Naive B cell (primary cell): Measurements from ENCODE around the gene BEX3. TPM values are rescaled to one million over a fixed set of nuclear protein-coding genes. Genes with fewer than 3 reads are reported as not detected.
A peak's percentile ranks its signal among the peaks of the same experiment; 100 is the strongest.
"Not testable (repeated sequence)": the region's sequence is repeated elsewhere in the genome, so short reads cannot be mapped to it uniquely, and the experiment has no call there.

ENCODE experiments used
- ATAC-seq, 2 donors: fragments of 150-1000 bp; cut with Tn5 transposase; 2 replicates each; pipeline ENCODE4 v1.10.0; 2021; ENCODE audit warnings: low read depth in 2 of 2, mild to moderate bottlenecking in 2 of 2, moderate library complexity in 2 of 2
- DNase-seq: peaks from one replicate; pipeline ENCODE4 v3.0.0; 2022
- H3K27ac Mint-ChIP-seq, 6 donors: one replicate each; pipeline ENCODE4 v1.8.0; 2020 to 2022; ENCODE audit warnings: mild to moderate bottlenecking in 6 of 6, mixed read lengths in 6 of 6, moderate library complexity in 5 of 6, inconsistent platforms in 2 of 6
- H3K27me3 Mint-ChIP-seq, 3 donors: one replicate each; pipeline ENCODE4 v1.8.0; 2021 to 2022; ENCODE audit warnings: mixed read lengths in 3 of 3, mild to moderate bottlenecking in 1 of 3
- H3K36me3 Mint-ChIP-seq, 2 donors: one replicate each; pipeline ENCODE4 v1.8.0; 2020 to 2022; ENCODE audit warnings: mixed read lengths in 2 of 2, inconsistent platforms in 1 of 2, mild to moderate bottlenecking in 1 of 2
- H3K4me1 Mint-ChIP-seq, 3 donors: one replicate each; pipeline ENCODE4 v1.8.0; 2020 to 2022; ENCODE audit warnings: mixed read lengths in 3 of 3, inconsistent platforms in 1 of 3, mild to moderate bottlenecking in 1 of 3, moderate library complexity in 1 of 3
- H3K4me3 Mint-ChIP-seq, 8 donors: one replicate each; pipeline ENCODE4 v1.8.0; 2020 to 2022; ENCODE audit warnings: mild to moderate bottlenecking in 8 of 8, mixed read lengths in 8 of 8, moderate library complexity in 8 of 8, inconsistent platforms in 2 of 8
- H3K9me3 Mint-ChIP-seq, 7 donors: one replicate each; pipeline ENCODE4 v1.8.0; 2020 to 2022; ENCODE audit warnings: mixed read lengths in 7 of 7, mild to moderate bottlenecking in 5 of 7, inconsistent platforms in 2 of 7, moderate library complexity in 1 of 7
- polyA plus RNA-seq, 6 donors: library from polyadenylated mRNA; unstranded; fragments of 300-500 nt; fragmentation: Illumina TruSeq; gene quantifications; one replicate each; pipeline ENCODE4 v1.2.3, GENCODE V29; 2021; ENCODE audit warnings: low read depth in 6 of 6

BEX3 gene
- 1 to 10 TPM; 1.9 to 4.0 (median 2.8) TPM for polyA plus RNA-seq

GRCh38 chrX:103376118-103376978 is at the start of gene BEX3:
BEX3 (plus strand) TSS chrX:103376538; CDS start chrX:103377522, 984 bp downstream.
- Mint-ChIP-seq H3K9me3 (peaks cover 0 to 4% (median 0%) of the 10 kb centered on the region in 7 donors), H3K4me1 (peaks cover 4 to 7% (median 6%) of the 10 kb centered on the region in 3 donors), H3K27ac (peak within 1 kb of the TSS in 1 of 6 donors; percentile 15), H3K36me3 (peaks cover 0 to 6% of the 10 kb centered on the region in 2 donors), H3K27me3 (peaks cover 8 to 24% (median 17%) of the 10 kb centered on the region in 3 donors), H3K4me3 (peak within 1 kb of the TSS; percentile 68 to 86 (median 80))
- DNase-seq, result no peak
- peak; percentile 49 to 57 for ATAC-seq

GRCh38 chrX:103329991-103330390 is 46.3 kb upstream of the BEX3 start, which contains the start of gene TCEAL7:
TCEAL7 (plus strand) TSS chrX:103330239; CDS start chrX:103331404, 1,165 bp downstream.
- Mint-ChIP-seq H3K36me3 (no peaks in the 10 kb centered on the region), H3K4me1 (no peaks in the 10 kb centered on the region), H3K27me3 (peaks cover 27 to 61% (median 42%) of the 10 kb centered on the region in 3 donors), H3K9me3 (no peaks in the 10 kb centered on the region), H3K27ac (no peak within 1 kb of the TSS), H3K4me3 (peak within 1 kb of the TSS in 3 of 8 donors; percentile 1 to 45 (median 12))
- DNase-seq (no peak), ATAC-seq (no peak)

- no peaks in the 10 kb centered on the region for H3K9me3 Mint-ChIP-seq
- no peak overlapping the region for H3K27ac Mint-ChIP-seq
- H3K27me3 Mint-ChIP-seq, result peaks cover 30 to 65% (median 40%) of the 10 kb centered on the region in 3 donors
- no peaks in the 10 kb centered on the region for H3K4me1 Mint-ChIP-seq
- no peaks in the 10 kb centered on the region for H3K36me3 Mint-ChIP-seq
- no peak for DNase-seq
- ATAC-seq, result no peak
- peak overlapping the region in 1 of 8 donors; percentile 1 for H3K4me3 Mint-ChIP-seq
These were observed 45.6 kb upstream of the BEX3 start for GRCh38 chrX:103330681-103331288.

- Mint-ChIP-seq H3K4me1 (no peaks in the 10 kb centered on the region), H3K36me3 (no peaks in the 10 kb centered on the region), H3K27ac (no peak overlapping the region), H3K27me3 (peaks cover 0 to 30% (median 8%) of the 10 kb centered on the region in 3 donors), H3K9me3 (no peaks in the 10 kb centered on the region), H3K4me3 (no peak overlapping the region)
- ATAC-seq (no peak), DNase-seq (no peak)
These were observed 37.7 kb upstream of the BEX3 start for GRCh38 chrX:103338663-103339062.

- Mint-ChIP-seq H3K27me3 (peaks cover 5 to 40% (median 7%) of the 10 kb centered on the region in 3 donors), H3K4me3 (no peak overlapping the region), H3K27ac (no peak overlapping the region), H3K4me1 (no peaks in the 10 kb centered on the region), H3K9me3 (no peaks in the 10 kb centered on the region), H3K36me3 (peaks cover 0 to 3% of the 10 kb centered on the region in 2 donors)
- peak in 1 of 2 donors; percentile 28 for ATAC-seq
- DNase-seq, result no peak
These were observed 33.2 kb upstream of the BEX3 start for GRCh38 chrX:103343105-103343504.

GRCh38 chrX:103344606-103345005 is 31.7 kb upstream of the BEX3 start:
- peak overlapping the region in 1 of 6 donors; percentile 23 for H3K27ac Mint-ChIP-seq
- no peak overlapping the region for H3K4me3 Mint-ChIP-seq
- H3K27me3 Mint-ChIP-seq, result peaks cover 8 to 53% (median 12%) of the 10 kb centered on the region in 3 donors
- H3K36me3 Mint-ChIP-seq, result peaks cover 0 to 14% of the 10 kb centered on the region in 2 donors
- H3K9me3 Mint-ChIP-seq, result peaks cover 0 to under 1% (median 0%) of the 10 kb centered on the region in 7 donors
- ATAC-seq (no peak), DNase-seq (no peak)
- no peaks in the 10 kb centered on the region for H3K4me1 Mint-ChIP-seq

- ATAC-seq (no peak), DNase-seq (no peak)
- no peak overlapping the region for H3K27ac Mint-ChIP-seq
- H3K4me3 Mint-ChIP-seq, result no peak overlapping the region
- peaks cover 0 to 14% of the 10 kb centered on the region in 2 donors for H3K36me3 Mint-ChIP-seq
- H3K27me3 Mint-ChIP-seq, result peaks cover 9 to 48% (median 12%) of the 10 kb centered on the region in 3 donors
- H3K4me1 Mint-ChIP-seq, result no peaks in the 10 kb centered on the region
- peaks cover 0 to 2% (median 0%) of the 10 kb centered on the region in 7 donors for H3K9me3 Mint-ChIP-seq
These were observed 28.5 kb upstream of the BEX3 start for GRCh38 chrX:103347682-103348397.

- Mint-ChIP-seq H3K4me1 (peaks cover 6 to 19% (median 16%) of the 10 kb centered on the region in 3 donors), H3K4me3 (peak within 1 kb of the TSS; percentile 76 to 94 (median 88)), H3K27ac (peak within 1 kb of the TSS in 3 of 6 donors; percentile 21 to 71 (median 47)), H3K9me3 (peaks cover 0 to 2% (median 0%) of the 10 kb centered on the region in 7 donors), H3K27me3 (peaks cover 14 to 16% (median 16%) of the 10 kb centered on the region in 3 donors), H3K36me3 (peaks cover 0 to 8% of the 10 kb centered on the region in 2 donors)
- DNase-seq (no peak), ATAC-seq (no peak)
These were observed 20.1 kb upstream of the BEX3 start, which contains the start of gene TCEAL9 for GRCh38 chrX:103356130-103356798. TCEAL9 (plus strand) TSS chrX:103356506; CDS start chrX:103357685, 1,179 bp downstream.

GRCh38 chrX:103356858-103357257 is 19.5 kb upstream of the BEX3 start:
- no peak for ATAC-seq
- Mint-ChIP-seq H3K4me3 (peak overlapping the region; percentile 76 to 94 (median 88)), H3K36me3 (peaks cover 0 to 8% of the 10 kb centered on the region in 2 donors), H3K27me3 (peaks cover 14 to 16% (median 16%) of the 10 kb centered on the region in 3 donors), H3K9me3 (peaks cover 0 to 2% (median 0%) of the 10 kb centered on the region in 7 donors), H3K27ac (no peak overlapping the region), H3K4me1 (peaks cover 6 to 19% (median 16%) of the 10 kb centered on the region in 3 donors)
- DNase-seq, result no peak

- Mint-ChIP-seq H3K36me3 (peaks cover 0 to 8% of the 10 kb centered on the region in 2 donors), H3K27ac (no peak overlapping the region), H3K27me3 (peaks cover 14 to 16% (median 16%) of the 10 kb centered on the region in 3 donors), H3K4me3 (peak overlapping the region in 2 of 8 donors; percentile 7 to 84), H3K4me1 (peaks cover 6 to 19% (median 16%) of the 10 kb centered on the region in 3 donors), H3K9me3 (peaks cover 0 to 2% (median 0%) of the 10 kb centered on the region in 7 donors)
- no peak for ATAC-seq
- no peak for DNase-seq
These were observed 18.5 kb upstream of the BEX3 start for GRCh38 chrX:103357871-103358270.

- not testable (repeated sequence) for ATAC-seq, H3K9me3 Mint-ChIP-seq, H3K36me3 Mint-ChIP-seq, DNase-seq, H3K27ac Mint-ChIP-seq, H3K4me3 Mint-ChIP-seq
- Mint-ChIP-seq H3K4me1 (peaks cover 6 to 19% (median 16%) of the 10 kb centered on the region in 3 donors), H3K27me3 (peaks cover 8 to 16% (median 11%) of the 10 kb centered on the region in 3 donors)
These were observed 16.7 kb upstream of the BEX3 start for GRCh38 chrX:103359605-103360004.

GRCh38 chrX:103360092-103360491 is 16.2 kb upstream of the BEX3 start:
- H3K36me3 Mint-ChIP-seq, result peaks cover 0 to 8% of the 10 kb centered on the region in 2 donors
- peaks cover 8 to 16% (median 11%) of the 10 kb centered on the region in 3 donors for H3K27me3 Mint-ChIP-seq
- no peak overlapping the region for H3K4me3 Mint-ChIP-seq
- H3K27ac Mint-ChIP-seq, result no peak overlapping the region
- no peak for DNase-seq
- peaks cover 0 to 2% (median 0%) of the 10 kb centered on the region in 7 donors for H3K9me3 Mint-ChIP-seq
- ATAC-seq, result no peak
- peaks cover 6 to 19% (median 16%) of the 10 kb centered on the region in 3 donors for H3K4me1 Mint-ChIP-seq
